Measurements from ENCODE around the gene CDK2AP2.

GRCh38 chr11:67538823-67539505 lies 31.0 kb upstream of the CDK2AP2 start:
- TF ChIP-seq RAD21 (IDR thresholded peaks at IDR 0.05; ENCODE audit: low read depth), result no peak
- no peak for TF ChIP-seq YY1 (IDR thresholded peaks at IDR 0.05; ENCODE audit: low read depth)
- no peak for TF ChIP-seq MAX (IDR thresholded peaks at IDR 0.05)
- TF ChIP-seq EGR1 (IDR thresholded peaks at IDR 0.05), result no peak
- TF ChIP-seq TEAD4 (IDR thresholded peaks at IDR 0.05), result no peak
- TF ChIP-seq FOXM1 (IDR thresholded peaks at IDR 0.05; ENCODE audit: borderline replicate concordance, low read depth), result no peak
- no peak for TF ChIP-seq EP300 (IDR thresholded peaks at IDR 0.05; ENCODE audit: borderline replicate concordance)
